HG03025 (cell line): ENCODE measurements around the gene WNT9B.

ENCODE experiments used
- ATAC-seq: cut with Tn5 transposase; IDR thresholded peaks from one replicate; pipeline ENCODE4 v1.9.1; 2021; ENCODE audit warnings: mild to moderate bottlenecking, moderate library complexity; ENCODE audit not compliant: unreplicated experiment, low FRiP score

The WNT9B gene

DNA sequence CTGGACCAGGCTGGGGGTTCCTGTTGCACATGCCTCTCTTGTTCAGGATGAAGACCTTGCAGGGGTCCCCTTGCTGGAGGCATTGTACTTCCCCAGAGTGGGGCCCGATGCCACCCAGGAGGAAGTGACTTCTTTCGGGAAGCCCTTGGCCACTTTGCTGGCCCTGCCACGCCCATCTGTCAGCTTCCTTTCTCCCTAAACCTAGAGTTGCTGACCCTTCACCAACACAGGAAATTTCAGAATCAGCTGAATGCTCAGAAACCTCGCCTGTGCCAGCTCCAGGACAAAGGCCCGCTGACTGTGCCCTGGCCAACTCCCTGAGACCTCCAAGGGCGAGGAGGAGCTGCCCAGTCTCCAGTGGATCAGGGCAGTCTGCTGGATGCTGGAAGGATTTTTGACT, 26.7 kb downstream of the WNT9B start:
- no peak for ATAC-seq

DNA sequence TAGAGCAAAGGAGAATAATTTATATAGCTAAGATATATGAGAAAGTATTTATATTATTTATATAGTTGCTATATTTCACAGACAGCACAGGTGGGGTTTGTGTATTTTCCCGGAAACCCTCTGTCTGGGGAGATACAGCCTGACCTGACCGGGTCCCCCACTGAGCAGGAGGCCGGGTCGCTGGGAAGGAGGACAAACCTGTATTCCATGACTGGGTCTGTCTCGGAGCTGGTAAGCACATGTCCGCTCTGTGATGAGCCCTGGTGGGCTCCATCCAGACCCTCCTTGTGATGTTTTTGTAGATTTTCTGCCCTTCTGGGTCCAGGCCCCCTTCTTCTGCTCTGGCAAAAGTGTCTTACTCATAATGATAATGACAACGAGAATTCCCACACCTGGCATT, 27.7 kb downstream of the WNT9B start:
- ATAC-seq = no peak

DNA sequence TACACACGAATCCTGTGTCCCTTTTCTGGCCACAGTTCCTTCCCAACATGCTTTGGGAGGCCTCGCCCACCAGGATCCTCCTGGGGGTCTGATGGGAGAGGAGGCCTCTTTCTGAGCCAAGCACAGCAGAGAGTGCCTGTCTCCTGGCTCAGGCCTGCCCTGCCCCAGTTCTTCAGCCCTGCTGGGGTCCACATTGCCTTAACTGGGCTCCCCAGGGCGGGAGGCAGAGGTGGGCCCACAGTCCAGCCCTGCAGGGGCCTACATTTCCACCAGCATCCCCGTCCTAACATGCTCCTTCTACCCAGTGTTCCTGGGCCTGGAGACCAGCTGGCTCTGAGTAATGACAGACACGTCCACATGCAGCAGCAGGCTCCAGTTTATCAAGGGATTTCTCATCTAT, 29.6 kb downstream of the WNT9B start:
- ATAC-seq = no peak

DNA sequence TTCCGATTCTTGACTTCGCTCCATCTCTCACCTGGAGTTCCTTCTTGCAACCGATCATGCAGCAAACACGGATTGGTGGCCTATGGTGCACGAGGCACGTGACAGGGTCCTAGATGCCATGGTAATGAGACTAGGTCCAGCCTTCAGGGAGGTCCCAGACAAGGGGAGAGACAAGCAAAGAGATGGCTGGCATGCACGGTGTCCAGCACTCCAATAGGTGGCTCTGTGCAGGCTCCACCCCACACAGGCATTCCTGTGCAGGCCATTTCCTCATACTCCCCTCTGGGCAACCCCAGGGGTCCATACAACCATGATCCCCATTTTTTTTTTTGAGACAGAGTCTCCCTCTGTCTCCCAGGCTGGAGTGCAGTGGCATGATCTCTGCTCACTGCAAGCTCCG, 31.3 kb downstream of the WNT9B start:
- no peak for ATAC-seq

DNA sequence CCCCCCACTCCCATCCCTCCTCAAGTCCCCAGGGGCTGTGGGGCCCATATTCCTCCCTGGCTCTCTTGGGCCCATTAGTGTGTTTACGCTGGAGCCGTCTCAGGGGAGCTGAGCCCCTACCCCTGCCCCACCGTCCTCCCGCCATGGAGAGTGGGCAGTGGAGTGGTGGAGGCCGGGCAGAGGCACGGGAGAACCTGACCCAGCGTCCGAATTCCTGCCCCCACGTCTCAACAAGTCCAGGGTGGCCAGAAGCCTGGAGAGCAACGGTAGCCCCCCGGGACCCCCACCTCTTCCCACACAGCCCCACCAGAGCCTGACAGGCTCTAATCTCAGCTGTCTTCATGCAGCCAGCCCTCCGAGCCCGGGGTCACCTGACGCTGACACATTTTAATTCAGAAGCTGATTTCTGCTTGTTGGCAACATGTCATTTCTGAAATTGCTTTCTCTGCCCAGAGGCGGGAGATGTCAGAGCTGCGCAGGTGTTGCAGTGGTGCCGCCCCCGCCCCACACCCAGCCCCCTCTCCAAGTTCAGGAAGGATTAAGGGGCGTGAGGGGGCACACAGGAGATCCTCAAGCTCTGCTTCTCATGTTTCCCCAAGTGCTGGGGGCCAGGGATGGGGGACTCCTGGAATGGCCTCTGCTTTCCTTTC, 32.6 kb downstream of the WNT9B start:
- ATAC-seq = no peak

DNA sequence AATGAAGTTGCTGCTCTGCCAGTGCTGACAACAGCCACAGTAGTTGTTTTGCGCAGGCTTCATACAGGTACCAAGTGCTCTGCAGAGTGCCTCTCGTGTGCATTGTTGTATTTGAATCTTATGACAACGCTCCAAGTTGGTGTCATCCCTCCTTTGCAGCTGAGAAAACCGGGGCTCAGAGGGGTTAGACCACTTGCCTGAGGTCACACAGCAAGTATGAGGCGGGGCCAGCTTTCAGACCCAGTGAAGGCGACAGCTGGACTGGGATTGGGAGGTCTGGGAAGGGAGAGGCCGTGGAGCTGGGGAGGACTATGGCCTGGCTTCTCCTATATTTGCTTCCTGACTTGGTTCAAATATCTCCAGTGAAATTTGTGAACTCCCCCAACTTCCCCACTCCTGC, 33.2 kb downstream of the WNT9B start:
- no peak for ATAC-seq

DNA sequence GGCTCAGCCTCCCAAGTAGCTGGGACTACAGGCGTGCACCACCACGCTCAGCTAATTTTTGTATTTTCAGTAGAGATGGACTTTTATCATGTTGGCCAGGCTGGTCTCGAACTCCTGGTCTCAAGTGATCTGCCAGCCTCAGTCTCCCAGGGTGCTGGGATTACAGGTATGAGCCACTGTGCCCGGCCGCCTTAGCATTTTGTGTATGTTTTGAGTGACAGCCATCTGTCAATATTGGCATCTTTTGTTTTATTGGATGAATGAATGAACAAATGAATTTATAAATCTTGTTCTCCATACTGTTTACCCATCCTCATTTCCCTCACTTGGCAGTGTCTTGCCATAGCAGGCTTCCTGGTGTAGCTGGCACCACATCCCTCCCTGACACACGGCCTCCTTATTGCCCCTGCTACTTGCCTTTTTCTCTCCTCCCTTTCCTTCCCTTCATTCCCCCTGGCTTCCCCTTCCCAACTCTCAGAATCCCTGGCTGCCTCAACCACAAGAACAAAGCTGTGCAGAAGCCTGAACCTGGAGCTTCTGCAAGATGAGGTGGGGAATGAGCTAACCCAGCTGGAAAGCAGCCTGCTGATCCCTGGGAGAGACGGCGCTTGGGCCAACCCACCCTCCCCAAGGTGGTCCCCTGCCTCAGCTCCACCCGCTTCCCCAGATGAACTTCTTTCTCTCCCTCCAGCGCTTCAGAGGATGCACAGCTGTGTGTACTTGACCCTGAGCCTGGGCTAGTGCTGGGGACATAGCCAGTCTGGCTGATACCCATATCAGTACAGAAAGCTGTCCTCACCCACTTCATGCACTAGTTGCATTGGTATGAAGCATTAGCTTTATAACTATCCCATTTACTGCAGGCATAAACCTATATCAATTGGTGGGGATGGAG, 34.3 kb downstream of the WNT9B start:
- no peak for ATAC-seq

DNA sequence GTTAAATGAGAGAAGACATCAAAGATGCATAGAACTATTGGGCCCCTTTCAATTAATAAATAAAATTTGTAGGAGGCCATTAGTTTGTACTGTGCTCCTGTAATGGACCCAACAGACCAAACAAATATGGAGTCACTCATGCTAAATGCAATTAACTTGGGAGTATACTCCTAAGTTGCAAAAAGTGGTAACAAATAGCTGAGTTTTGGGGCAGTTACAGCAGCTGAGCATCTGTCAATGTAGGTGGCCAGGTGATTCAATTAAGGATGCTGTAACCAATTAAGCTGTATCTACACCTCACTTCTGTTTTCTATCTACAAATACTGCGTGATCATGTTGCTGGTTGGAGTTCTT, 34.9 kb downstream of the WNT9B start:
- ATAC-seq = no peak

DNA sequence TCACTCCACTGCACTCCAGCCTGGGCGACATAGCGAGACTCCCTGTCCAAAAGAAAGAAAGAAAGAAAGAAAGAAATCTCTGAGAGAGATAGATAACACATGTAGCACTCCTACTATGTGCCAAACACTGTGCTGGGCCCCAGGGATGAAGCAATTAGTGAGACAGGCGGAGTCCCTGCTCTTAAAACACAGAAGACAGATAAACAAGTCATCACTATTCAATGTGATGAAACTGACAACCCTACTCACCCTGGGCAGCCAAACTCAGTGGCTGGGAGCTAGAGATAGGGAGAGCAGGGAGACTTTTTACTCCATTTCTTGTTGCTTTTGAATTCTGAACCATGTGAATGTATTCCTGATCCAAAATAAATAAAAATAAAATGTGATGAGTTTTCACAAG, 36.3 kb downstream of the WNT9B start:
- ATAC-seq = no peak

DNA sequence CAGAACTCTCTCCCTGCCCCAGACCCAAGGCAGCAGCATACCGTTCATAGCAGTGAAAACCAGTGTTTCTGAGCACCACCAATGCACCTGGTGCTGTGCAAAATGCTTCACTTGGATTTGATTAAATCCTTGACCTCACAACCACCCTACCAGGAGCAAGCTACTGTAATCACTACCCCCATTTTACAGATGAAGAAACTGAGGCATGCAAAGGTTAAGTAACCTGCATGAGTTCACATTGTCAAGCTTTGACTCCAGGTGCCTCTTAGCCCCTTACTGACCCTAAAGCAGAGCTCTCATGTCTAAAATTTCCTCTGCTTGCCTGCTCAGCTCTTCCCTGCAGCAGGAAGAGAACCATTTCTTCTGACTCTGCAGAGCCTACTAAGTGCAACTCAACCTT, 37.3 kb downstream of the WNT9B start:
- no peak for ATAC-seq

DNA sequence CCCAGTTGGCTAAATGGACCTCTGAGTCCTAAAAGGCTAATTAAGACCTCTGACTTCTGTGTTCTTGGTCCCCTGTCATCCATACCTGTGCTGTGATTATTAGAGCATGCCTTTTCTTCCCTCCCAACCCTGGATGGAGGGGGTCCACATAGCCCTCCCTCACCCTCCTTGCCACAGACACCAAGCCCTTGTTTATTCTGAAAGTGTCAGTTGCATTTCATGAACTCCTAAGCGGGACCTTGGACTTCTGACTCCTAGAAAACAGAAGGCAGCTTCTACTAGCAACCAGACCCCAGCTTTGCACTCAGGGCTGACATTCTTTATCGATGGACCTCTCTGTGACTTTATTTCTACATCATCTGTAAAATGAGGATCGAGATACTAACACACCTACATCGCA, 38.1 kb downstream of the WNT9B start:
- no peak for ATAC-seq

DNA sequence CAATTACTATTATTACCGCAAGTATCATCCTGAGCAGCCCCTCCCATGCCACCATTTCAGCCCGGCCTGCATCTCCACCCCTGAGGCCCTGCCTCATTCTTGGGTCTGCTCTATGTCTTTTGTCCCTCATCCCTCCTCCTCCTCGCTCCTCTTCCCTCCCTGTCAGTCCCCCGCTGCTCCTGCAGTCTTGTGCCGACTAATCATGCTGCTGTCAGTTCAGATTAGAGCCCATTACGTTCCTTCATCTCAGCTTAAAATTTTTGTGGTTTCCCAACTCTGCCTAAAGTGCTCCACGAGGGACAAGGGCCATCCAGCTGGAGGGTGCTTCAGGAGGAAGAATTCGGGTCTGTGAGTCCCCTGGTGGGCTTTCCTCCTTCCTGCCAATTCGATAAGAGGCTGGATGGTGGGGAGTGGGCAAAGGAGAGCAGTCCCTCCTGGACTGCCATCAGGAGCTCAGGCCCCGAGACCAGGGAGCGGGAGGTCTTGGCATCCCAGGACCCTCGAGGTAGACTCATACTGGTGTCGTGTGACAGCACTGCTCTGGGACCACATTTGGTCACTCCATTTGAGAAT, 38.7 kb downstream of the WNT9B start:
- ATAC-seq = no peak

DNA sequence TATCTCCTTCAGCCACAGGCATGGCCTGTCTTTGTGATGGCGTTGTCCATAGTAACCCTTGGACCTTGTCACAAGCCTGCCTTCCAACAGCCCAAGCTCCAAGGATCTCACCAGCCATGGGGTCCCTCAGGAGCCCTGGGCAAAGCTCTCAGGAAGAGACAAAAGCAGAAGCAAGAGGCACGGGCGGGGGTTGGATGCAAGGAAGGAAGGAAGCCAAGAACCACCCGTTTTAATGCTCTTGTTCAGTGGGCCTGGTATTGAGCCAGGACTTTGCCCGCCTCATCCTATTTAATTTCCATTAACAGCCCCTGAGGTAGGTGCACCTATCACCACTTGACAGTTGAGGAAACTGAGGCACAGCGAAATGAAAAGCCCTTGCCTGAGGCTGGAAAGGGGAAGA, 39.3 kb downstream of the WNT9B start:
- no peak for ATAC-seq

DNA sequence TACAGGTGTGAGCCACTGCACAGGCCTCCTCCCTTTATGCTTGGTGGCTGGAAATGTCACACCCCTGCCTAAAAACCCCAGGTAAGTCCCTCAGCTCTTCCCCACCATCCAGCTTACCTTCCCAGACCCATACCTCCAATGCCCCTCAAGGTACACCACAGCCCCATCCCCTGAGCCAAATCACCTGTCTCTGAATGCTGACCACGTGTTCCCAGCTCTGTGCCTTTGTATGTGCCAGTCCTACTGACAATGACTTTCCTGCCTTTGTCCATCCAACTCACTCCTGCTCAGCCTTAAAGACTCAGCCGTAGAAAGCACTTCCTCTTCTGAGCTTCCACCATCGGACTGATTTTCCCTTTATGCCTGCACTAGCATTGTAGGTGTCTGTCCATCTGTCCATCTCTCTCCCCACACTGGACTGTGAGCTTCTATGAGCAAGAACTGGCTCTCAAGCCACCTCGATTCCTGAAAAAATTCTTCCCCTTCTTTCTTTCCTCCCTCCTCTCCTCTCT, 40.9 kb downstream of the WNT9B start:
- ATAC-seq = no peak

DNA sequence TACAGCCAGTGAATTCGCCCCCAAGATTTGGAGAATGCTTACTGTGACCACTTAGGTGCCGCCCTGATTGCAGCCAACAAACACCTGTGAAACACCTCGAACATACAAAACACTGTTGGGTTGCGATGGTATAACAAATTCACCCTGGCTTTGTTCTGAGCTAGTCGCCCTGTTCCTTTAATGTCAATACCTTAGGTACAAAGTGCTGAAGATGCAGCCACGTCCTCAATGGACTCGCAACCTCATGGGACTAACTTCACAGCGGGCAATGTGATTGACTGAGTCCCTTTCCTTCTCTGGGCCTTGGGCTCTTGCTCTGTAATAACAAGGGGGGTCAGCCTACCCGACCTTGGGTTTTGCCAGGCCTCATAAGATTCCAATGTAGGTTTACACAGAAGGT, 42.6 kb downstream of the WNT9B start:
- ATAC-seq = no peak

DNA sequence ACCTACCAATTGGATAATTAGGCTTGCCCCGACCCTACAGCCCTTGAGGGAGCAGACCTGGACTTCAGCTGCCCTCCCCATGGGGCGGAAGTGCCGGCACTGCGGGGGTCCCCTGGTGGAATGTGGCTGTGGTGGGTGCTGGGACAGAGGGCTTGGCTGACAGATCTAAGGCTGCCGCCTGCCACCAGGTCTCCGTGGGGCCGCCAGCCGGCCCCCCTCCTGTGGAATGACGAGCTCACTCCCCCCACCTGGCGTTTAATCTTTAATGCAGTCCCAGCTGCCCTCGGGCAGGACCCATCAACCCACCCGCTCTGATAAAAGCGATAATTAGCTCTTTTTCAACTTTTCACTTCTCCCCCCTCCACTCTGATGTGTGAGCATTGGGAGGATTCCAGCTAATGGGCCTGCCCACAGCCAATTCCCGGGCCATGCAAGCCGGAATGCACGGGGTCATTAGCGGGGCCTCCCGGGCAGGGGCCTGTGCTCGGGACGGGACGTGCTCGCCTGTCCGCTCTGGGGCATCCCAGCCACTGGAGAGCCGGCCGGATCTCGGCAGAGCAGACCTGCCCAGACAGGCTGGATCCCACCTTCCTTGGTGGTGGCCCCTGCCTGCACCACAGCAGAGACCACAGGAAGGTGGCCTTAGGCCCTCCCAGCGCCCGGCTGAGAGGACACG, 43.2 kb downstream of the WNT9B start:
- ATAC-seq = no peak

DNA sequence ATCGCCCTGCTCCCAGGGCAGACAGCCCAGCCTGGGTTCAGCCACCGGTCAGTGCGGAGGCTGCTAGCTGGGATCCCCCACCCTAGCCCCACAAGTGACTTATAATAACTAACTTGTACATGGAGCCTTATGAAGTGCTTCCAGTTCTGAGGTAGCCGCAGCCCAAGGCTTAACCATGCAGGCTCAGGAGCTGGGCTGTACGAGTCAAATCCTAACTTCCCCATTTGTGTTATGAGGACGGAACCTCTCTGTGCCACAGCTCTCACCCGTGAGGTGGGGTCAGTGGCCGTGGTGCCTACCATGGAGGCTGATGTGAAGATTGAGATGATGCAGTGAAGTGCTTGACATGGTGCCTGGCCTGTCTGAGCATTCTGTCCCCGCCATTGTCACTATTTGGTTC, 43.8 kb downstream of the WNT9B start:
- ATAC-seq = no peak

DNA sequence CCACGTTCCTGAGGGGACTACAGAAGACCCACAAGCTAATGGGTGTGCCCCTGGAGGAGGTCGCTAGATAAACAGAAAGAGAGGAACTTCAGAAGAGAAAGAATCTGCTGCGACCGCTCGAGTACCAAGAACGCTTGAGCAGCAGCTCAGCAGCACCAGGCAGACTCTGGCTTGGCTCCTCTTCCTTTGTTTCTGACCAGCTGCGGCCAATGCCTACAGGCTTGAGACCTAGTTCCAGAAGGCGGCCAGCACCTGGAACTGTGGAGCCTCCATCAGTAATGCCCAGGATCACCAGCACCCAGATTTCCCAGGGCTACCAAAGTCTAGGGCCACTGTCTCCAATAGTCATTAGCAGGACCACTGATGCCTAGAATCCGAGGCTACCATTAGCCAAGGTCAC, 45.6 kb downstream of the WNT9B start:
- no peak for ATAC-seq

DNA sequence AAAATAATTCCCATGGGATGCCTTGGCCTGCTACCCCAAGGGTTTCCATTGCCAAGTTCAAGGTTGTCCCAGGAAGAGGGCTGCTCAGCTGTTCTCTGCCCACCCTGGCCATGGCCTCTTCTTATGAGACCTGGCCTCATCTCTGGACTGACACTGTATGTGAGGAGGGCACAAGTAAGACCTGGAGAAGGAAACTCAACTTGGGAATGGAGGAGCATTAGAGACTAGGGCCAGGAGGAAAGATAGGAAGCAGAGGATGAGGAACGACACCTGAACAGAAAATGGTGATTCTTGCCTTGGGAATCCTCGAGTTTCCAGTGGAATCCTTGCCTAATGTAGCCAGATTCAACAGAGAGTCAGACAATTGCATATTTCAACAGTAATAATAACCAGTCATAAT, 47.0 kb downstream of the WNT9B start:
- ATAC-seq = no peak

DNA sequence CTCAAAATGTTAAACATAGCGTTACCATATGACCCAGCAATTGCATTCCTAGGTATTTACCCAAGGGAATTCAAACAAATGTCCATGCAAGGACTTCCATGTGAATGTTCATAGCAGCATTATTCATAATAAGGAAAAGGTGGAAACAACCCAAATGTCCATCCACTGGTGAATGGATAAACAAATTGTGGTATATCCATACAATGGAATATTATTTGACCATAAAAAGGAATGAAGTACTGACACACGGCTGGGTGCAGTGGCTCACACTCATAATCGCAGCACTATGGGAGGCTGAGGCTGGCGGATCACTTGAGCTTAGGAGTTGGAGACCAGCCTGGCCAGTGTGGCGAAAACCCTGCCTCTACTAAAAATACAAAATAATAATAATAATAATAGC, 47.5 kb downstream of the WNT9B start:
- no peak for ATAC-seq

DNA sequence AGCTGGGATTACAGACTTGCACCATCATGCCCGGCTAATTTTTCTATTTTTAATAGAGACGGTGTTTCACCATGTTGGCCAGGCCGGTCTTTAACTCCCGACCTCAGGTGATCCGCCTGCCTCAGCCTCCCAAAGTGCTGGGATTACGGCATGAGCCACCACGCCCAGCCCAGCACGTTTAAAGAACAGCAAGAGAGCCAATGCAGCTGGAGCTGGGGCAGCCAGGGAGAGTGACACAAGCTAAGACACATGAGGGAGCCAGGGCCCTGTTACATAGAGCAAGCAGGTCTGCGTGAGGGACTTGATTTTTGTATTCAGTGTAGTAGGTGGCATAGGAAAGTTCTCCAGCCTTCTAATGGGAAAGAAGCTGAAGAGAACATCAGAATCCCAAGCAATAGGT, 49.9 kb downstream of the WNT9B start:
- ATAC-seq = no peak
